Kidney (tissue), 14 donors: ENCODE results near the gene TXNRD1. TPM values are rescaled to one million over a fixed set of nuclear protein-coding genes. Genes with fewer than 3 reads are reported as not detected.

ENCODE experiments used
- DNase-seq, 5 donors: peaks; one replicate each; pipeline ENCODE4 v3.0.0-alpha.2; 2013 to 2020
- FAIRE-seq: peaks from 2 replicates; lab custom pipeline; 2012; peaks lifted over from hg19 to GRCh38; lab: Jason Lieb, UNC
- H3K27ac ChIP-seq, 2 donors: one replicate each; pipeline ENCODE4 v1.7.0; 2013; ENCODE audit warnings: low read depth in 2 of 2, low read length in 2 of 2, inconsistent platforms in 1 of 2
- H3K27me3 ChIP-seq: one replicate; pipeline ENCODE4 v1.7.1; 2013; ENCODE audit warnings: low read length, inconsistent platforms; ENCODE audit not compliant: control insufficient read depth, insufficient read depth
- H3K36me3 ChIP-seq, 3 donors: one replicate each; pipeline versions ENCODE4 v1.7.0 to v1.7.1; 2013; ENCODE audit warnings: low read length in 3 of 3, control low read depth in 1 of 3, inconsistent platforms in 1 of 3; ENCODE audit not compliant: insufficient read depth in 3 of 3, control insufficient read depth in 2 of 3
- H3K4me1 ChIP-seq, 3 donors: one replicate each; pipeline versions ENCODE4 v1.7.0 to v1.7.1; 2013; ENCODE audit warnings: low read length in 3 of 3, inconsistent platforms in 1 of 3, low read depth in 1 of 3; ENCODE audit not compliant: control insufficient read depth in 2 of 3, insufficient read depth in 2 of 3
- H3K4me3 ChIP-seq, 3 donors: one replicate each; pipeline versions ENCODE4 v1.7.0 to v1.8.1; 2013; ENCODE audit warnings: low read length in 3 of 3, control low read depth in 1 of 3, inconsistent platforms in 1 of 3
- H3K9ac ChIP-seq, 3 donors: one replicate each; pipeline versions ENCODE4 v1.7.0 to v1.7.1; 2013; ENCODE audit warnings: low read length in 3 of 3, control low read depth in 1 of 3, inconsistent platforms in 1 of 3
- H3K9me3 ChIP-seq, 3 donors: one replicate each; pipeline versions ENCODE4 v1.7.0 to v1.7.1; 2013; ENCODE audit warnings: low read length in 3 of 3, control low read depth in 1 of 3, inconsistent platforms in 1 of 3; ENCODE audit not compliant: control insufficient read depth in 2 of 3, insufficient read depth in 1 of 3
- CTCF ChIP-seq: IDR thresholded peaks from 3 replicates; pipeline ENCODE4 v1.5.1; 2012; ENCODE audit warnings: mild to moderate bottlenecking, moderate library complexity, borderline replicate concordance; ENCODE audit not compliant: insufficient read depth; ENCODE audit errors: extremely low read depth
- intact Hi-C: fragments of 100-400 bp; cut with DNase I; formaldehyde crosslinking; loops from one replicate; pipeline ENCODE4 v1.11.1; 2022
- polyA plus RNA-seq: library from polyadenylated mRNA; stranded (reverse); fragments of 350-450 nt; fragmentation: Illumina TruSeq; extraction: RNeasy Lipid Tissue Mini Kit (QIAGEN cat#74804); gene quantifications from one replicate; pipeline ENCODE4 v1.2.3, GENCODE V29; 2014; ENCODE audit warnings: low read depth, low replicate concordance; ENCODE audit not compliant: insufficient read depth
- total RNA-seq: library from RNA; stranded (reverse); fragmentation: NEBNext Ultra II Directional; extraction: Animal tissue kit (Norgen Biotek cat#: 25700); gene quantifications from one replicate; pipeline ENCODE4 v1.2.1, GENCODE V29; 2021
- donor health status: control.
- donor health status: control.
- donor health status: control.
- donor health status: control.
- donor health status: control.
- donor health status: DM: yes; HTN: yes; CAD: no.
- donor health status: Normal renal cell carcinoma (clear cell type).

Gene TXNRD1
- total and polyA plus RNA-seq, 2 donors from 2014 or later, result 45.0 to 73.2 TPM

- no peak for FAIRE-seq
- no peak overlapping the region for H3K27ac ChIP-seq
Observed at GRCh38 chr12:104220931-104221330, 5.4 kb downstream of the TXNRD1 start.

GRCh38 chr12:104222976-104223375 is 7.4 kb downstream of the TXNRD1 start:
- no peak for DNase-seq
- no peaks in the 10 kb centered on the region for H3K36me3 ChIP-seq
- no peak for TF ChIP-seq CTCF
- no peaks in the 10 kb centered on the region for H3K27me3 ChIP-seq
- no peak overlapping the region for H3K4me3 ChIP-seq
- no peak for FAIRE-seq
- H3K9me3 ChIP-seq, result no peaks in the 10 kb centered on the region
- intact Hi-C loops, result no loop called here
- no peak overlapping the region for H3K27ac ChIP-seq
- no peak overlapping the region for H3K9ac ChIP-seq
- H3K4me1 ChIP-seq, result peaks cover 0 to 7% (median 7%) of the 10 kb centered on the region in 3 donors

More at GRCh38 chr12:104220931-104221330, 5.4 kb downstream of the TXNRD1 start:
- Histone ChIP-seq H3K9me3 (no peaks in the 10 kb centered on the region), H3K4me3 (no peak overlapping the region), H3K9ac (no peak overlapping the region), H3K27me3 (no peaks in the 10 kb centered on the region), H3K36me3 (no peaks in the 10 kb centered on the region), H3K4me1 (peaks cover 0 to 7% (median 7%) of the 10 kb centered on the region in 3 donors)
- no peak for TF ChIP-seq CTCF
- no peak for DNase-seq
- intact Hi-C loops, result no loop called here

GRCh38 chr12:104223712-104224111 is 8.1 kb downstream of the TXNRD1 start:
- no peak for TF ChIP-seq CTCF
- no peaks in the 10 kb centered on the region for H3K27me3 ChIP-seq
- no peak overlapping the region for H3K9ac ChIP-seq
- no peaks in the 10 kb centered on the region for H3K9me3 ChIP-seq
- H3K4me3 ChIP-seq, result no peak overlapping the region
- no peak for FAIRE-seq
- peak in 1 of 5 donors; percentile 9 for DNase-seq
- no peaks in the 10 kb centered on the region for H3K36me3 ChIP-seq
- H3K4me1 ChIP-seq, result peaks cover 0 to 7% (median 7%) of the 10 kb centered on the region in 3 donors
- intact Hi-C loops, result no loop called here
- no peak overlapping the region for H3K27ac ChIP-seq

- Histone ChIP-seq H3K9me3 (no peaks in the 10 kb centered on the region), H3K4me3 (no peak overlapping the region), H3K27me3 (no peaks in the 10 kb centered on the region), H3K36me3 (no peaks in the 10 kb centered on the region), H3K9ac (no peak overlapping the region), H3K27ac (no peak overlapping the region), H3K4me1 (no peaks in the 10 kb centered on the region)
- no peak for TF ChIP-seq CTCF
- no peak for FAIRE-seq
- no peak for DNase-seq
- intact Hi-C loops, result no loop called here
Observed at GRCh38 chr12:104226672-104227071, 11.1 kb downstream of the TXNRD1 start.
